ENCODE data around the gene DMXL1.

GRCh38 chr5:119055294-119055693 is 15.6 kb upstream of the DMXL1 start:
- TF ChIP-seq POLR2AphosphoS5 (IDR thresholded peaks at IDR 0.05; ENCODE audit: low read depth, low read length) (no peak), POLR2A (IDR thresholded peaks at IDR 0.05; ENCODE audit: low read depth, low read length) (no peak)

All from GM12892 (cell line).